Neural cell (in vitro differentiated cells): ENCODE measurements around the gene SLC35E1. TPM values are rescaled to one million over a fixed set of nuclear protein-coding genes. Genes with fewer than 3 reads are reported as not detected.

Source experiments
- H2AFZ ChIP-seq: fragments of 200-600, 300-800 bp; sonication (generic), shearing (Covaris generic); 2 replicates; pipeline ENCODE4 v1.6.0; 2014; ENCODE audit warnings: low read depth, mild to moderate bottlenecking, antibody characterized with exemption, low read length, moderate library complexity
- H3F3A ChIP-seq: fragments of 200-600 bp; shearing (Covaris generic); 2 replicates; pipeline ENCODE4 v1.6.1; 2016; ENCODE audit warnings: mild to moderate bottlenecking, moderate library complexity, mixed read lengths, antibody characterized with exemption, low read length; ENCODE audit not compliant: insufficient read depth, poor library complexity, severe bottlenecking
- H3K27ac ChIP-seq: fragments of 200-600, 300-800 bp; sonication (generic), shearing (Covaris generic); 2 replicates; pipeline ENCODE4 v1.5.1; 2014; ENCODE audit warnings: mild to moderate bottlenecking, low read length, moderate library complexity
- H3K27me3 ChIP-seq: fragments of 300-800, 200-600 bp; sonication (generic), shearing (Covaris generic); 2 replicates; pipeline ENCODE4 v1.6.0; 2014; ENCODE audit warnings: mild to moderate bottlenecking, low read depth, low read length, moderate library complexity; ENCODE audit not compliant: insufficient read depth
- H3K36me3 ChIP-seq: fragments of 300-800, 200-600 bp; sonication (generic), shearing (Covaris generic); 2 replicates; pipeline ENCODE4 v1.5.1; 2014; ENCODE audit warnings: mild to moderate bottlenecking, antibody characterized with exemption, low read length, moderate library complexity; ENCODE audit not compliant: insufficient read depth
- H3K4me2 ChIP-seq: fragments of 300-800, 200-600 bp; sonication (generic), shearing (Covaris generic); 2 replicates; pipeline ENCODE4 v1.6.0; 2014; ENCODE audit warnings: mild to moderate bottlenecking, low read length
- H3K4me3 ChIP-seq: fragments of 300-800, 200-600 bp; sonication (generic), shearing (Covaris generic); 2 replicates; pipeline ENCODE4 v1.5.1; 2014; ENCODE audit warnings: mild to moderate bottlenecking, low read length, moderate library complexity
- H3K79me2 ChIP-seq: fragments of 200-600 bp; shearing (Covaris generic); replicated peaks from 2 replicates; pipeline ENCODE4 v1.6.0; 2014; ENCODE audit warnings: mild to moderate bottlenecking, low read length, moderate library complexity; ENCODE audit not compliant: insufficient read depth
- H3K9ac ChIP-seq: fragments of 300-800, 200-600 bp; sonication (generic), shearing (Covaris generic); 2 replicates; pipeline ENCODE4 v1.6.1; 2016; ENCODE audit warnings: mild to moderate bottlenecking, low read length, mixed read lengths
- H3K9me2 ChIP-seq: fragments of 200-600 bp; shearing (Covaris generic); 2 replicates; pipeline ENCODE4 v1.6.1; 2016; ENCODE audit warnings: mild to moderate bottlenecking, low read length, mixed read lengths; ENCODE audit not compliant: insufficient read depth
- H3K9me3 ChIP-seq: fragments of 200-600, 300-800 bp; sonication (generic), shearing (Covaris generic); 2 replicates; pipeline ENCODE4 v1.6.1; 2016; ENCODE audit warnings: mild to moderate bottlenecking, mixed run types, low read length, moderate library complexity, mixed read lengths
- H4K20me1 ChIP-seq: fragments of 200-600 bp; shearing (Covaris generic); 2 replicates; pipeline ENCODE4 v1.6.1; 2016; ENCODE audit warnings: mild to moderate bottlenecking, mixed run types; ENCODE audit not compliant: insufficient read depth
- EP300 ChIP-seq: fragments of 450-650 bp; conservative IDR thresholded peaks from 2 replicates; pipeline ENCODE4 v1.6.1; 2014; ENCODE audit warnings: antibody characterized with exemption, mild to moderate bottlenecking, moderate library complexity; ENCODE audit not compliant: poor library complexity, severe bottlenecking
- EZH2 ChIP-seq: fragments of 200-600, 300-800 bp; shearing (Covaris generic), sonication (generic); IDR thresholded peaks from 2 replicates; pipeline ENCODE4 v1.6.1; 2014; ENCODE audit warnings: antibody characterized with exemption, low read length, borderline replicate concordance, mild to moderate bottlenecking; ENCODE audit not compliant: insufficient read depth, poor library complexity, severe bottlenecking
- MXI1 ChIP-seq: fragments of 450-650 bp; conservative IDR thresholded peaks from 2 replicates; pipeline ENCODE4 v1.6.1; 2014; ENCODE audit warnings: antibody characterized with exemption, mild to moderate bottlenecking; ENCODE audit not compliant: poor library complexity, severe bottlenecking
- POLR2AphosphoS5 ChIP-seq: IDR thresholded peaks from 2 replicates; pipeline ENCODE4 v1.6.1; 2012
- RAD21 ChIP-seq: fragments of 450-650 bp; conservative IDR thresholded peaks from 2 replicates; pipeline ENCODE4 v1.6.1; 2014; ENCODE audit warnings: antibody characterized with exemption, mild to moderate bottlenecking, moderate library complexity
- REST ChIP-seq: IDR thresholded peaks from 2 replicates; pipeline ENCODE4 v1.6.1; 2012; ENCODE audit warnings: borderline replicate concordance
- SMC3 ChIP-seq: fragments of 450-650 bp; conservative IDR thresholded peaks from 2 replicates; pipeline ENCODE4 v1.6.1; 2014; ENCODE audit warnings: antibody characterized with exemption, mild to moderate bottlenecking, moderate library complexity; ENCODE audit not compliant: poor library complexity
- TAF1 ChIP-seq: IDR thresholded peaks from 2 replicates; pipeline ENCODE4 v1.6.1; 2012; ENCODE audit warnings: low read depth
- polyA plus RNA-seq: library from polyadenylated mRNA; depleted of rRNA; stranded (reverse); fragments of >200 nt; gene quantifications from 2 replicates; pipeline ENCODE4 v1.2.3, GENCODE V29; 2014
- TF ChIP-seq, protein P1 (sequence below): fragments of 450-650 bp; IDR thresholded peaks from 2 replicates; pipeline ENCODE4 v1.5.1; 2014; ENCODE audit warnings: antibody characterized with exemption, mild to moderate bottlenecking, moderate library complexity; ENCODE audit not compliant: poor library complexity, severe bottlenecking

The SLC35E1 gene
- polyA plus RNA-seq, 1 donor from 2014 or later = 23.9 TPM

- Histone ChIP-seq H3K9me2 (no peaks in the 10 kb centered on the region), H2AFZ (no peak overlapping the region), H3K27me3 (no peaks in the 10 kb centered on the region), H3K36me3 (no peaks in the 10 kb centered on the region), H3K9me3 (no peaks in the 10 kb centered on the region), H3K79me2 (peaks cover 8% of the 10 kb centered on the region), H3F3A (no peaks in the 10 kb centered on the region), H3K4me2 (no peak overlapping the region), H3K9ac (no peak overlapping the region), H3K27ac (no peak overlapping the region), H3K4me3 (no peak overlapping the region), H4K20me1 (no peaks in the 10 kb centered on the region)
- TF ChIP-seq MXI1 = no peak
These were observed 30.9 kb upstream of the SLC35E1 start for GRCh38 chr19:16603090-16603489.

GRCh38 chr19:16601378-16602052 is 29.3 kb upstream of the SLC35E1 start:
- Histone ChIP-seq H3K36me3 (no peaks in the 10 kb centered on the region), H3K27me3 (no peaks in the 10 kb centered on the region), H2AFZ (no peak overlapping the region), H3K9ac (no peak overlapping the region), H3K9me2 (no peaks in the 10 kb centered on the region), H3K4me3 (no peak overlapping the region), H3K9me3 (no peaks in the 10 kb centered on the region), H3K79me2 (peaks cover 11% of the 10 kb centered on the region), H4K20me1 (no peaks in the 10 kb centered on the region), H3K4me2 (no peak overlapping the region), H3F3A (no peaks in the 10 kb centered on the region), H3K27ac (no peak overlapping the region)
- TF ChIP-seq MXI1 (no peak), POLR2AphosphoS5 (no peak)

- no peaks in the 10 kb centered on the region for H4K20me1 ChIP-seq
- no peaks in the 10 kb centered on the region for H3F3A ChIP-seq
- peaks cover 13% of the 10 kb centered on the region for H3K79me2 ChIP-seq
These were observed 28.6 kb upstream of the SLC35E1 start for GRCh38 chr19:16600824-16601223.

More at GRCh38 chr19:16600824-16601223, 28.6 kb upstream of the SLC35E1 start:
- Histone ChIP-seq H3K27me3 (no peaks in the 10 kb centered on the region), H3K4me2 (no peak overlapping the region), H3K27ac (no peak overlapping the region), H3K4me3 (no peak overlapping the region), H3K36me3 (no peaks in the 10 kb centered on the region), H3K9me3 (no peaks in the 10 kb centered on the region), H3K9me2 (no peaks in the 10 kb centered on the region), H2AFZ (no peak overlapping the region), H3K9ac (no peak overlapping the region)
- TF ChIP-seq POLR2AphosphoS5 (no peak), MXI1 (no peak), SMC3 (no peak), EZH2 (no peak), RAD21 (no peak), EP300 (no peak), TAF1 (no peak), REST (no peak)
- TF ChIP-seq, protein P1, sequence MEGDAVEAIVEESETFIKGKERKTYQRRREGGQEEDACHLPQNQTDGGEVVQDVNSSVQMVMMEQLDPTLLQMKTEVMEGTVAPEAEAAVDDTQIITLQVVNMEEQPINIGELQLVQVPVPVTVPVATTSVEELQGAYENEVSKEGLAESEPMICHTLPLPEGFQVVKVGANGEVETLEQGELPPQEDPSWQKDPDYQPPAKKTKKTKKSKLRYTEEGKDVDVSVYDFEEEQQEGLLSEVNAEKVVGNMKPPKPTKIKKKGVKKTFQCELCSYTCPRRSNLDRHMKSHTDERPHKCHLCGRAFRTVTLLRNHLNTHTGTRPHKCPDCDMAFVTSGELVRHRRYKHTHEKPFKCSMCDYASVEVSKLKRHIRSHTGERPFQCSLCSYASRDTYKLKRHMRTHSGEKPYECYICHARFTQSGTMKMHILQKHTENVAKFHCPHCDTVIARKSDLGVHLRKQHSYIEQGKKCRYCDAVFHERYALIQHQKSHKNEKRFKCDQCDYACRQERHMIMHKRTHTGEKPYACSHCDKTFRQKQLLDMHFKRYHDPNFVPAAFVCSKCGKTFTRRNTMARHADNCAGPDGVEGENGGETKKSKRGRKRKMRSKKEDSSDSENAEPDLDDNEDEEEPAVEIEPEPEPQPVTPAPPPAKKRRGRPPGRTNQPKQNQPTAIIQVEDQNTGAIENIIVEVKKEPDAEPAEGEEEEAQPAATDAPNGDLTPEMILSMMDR = no peak
